Measurements from ENCODE around the gene MTCH2.

DNA sequence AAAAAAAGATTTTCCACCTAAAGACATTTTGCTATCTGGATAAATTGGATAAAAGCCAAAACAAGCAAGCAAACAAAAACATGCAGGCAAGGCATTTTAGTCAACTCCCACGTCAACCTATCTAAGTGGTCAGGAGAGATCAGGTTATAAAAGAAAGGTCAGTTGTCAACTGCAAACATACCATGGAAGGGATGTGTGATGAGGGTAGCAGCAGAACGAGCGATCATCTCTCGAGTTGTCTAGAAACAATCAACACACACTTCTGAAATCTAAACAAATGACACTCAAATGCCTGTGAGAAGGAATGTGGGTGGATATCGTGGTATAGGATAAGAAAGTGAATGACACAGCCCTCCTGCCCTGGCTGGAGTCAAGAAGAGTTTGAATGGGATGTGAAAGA, 10.9 kb downstream of the MTCH2 start:
- TF ChIP-seq, protein P1, sequence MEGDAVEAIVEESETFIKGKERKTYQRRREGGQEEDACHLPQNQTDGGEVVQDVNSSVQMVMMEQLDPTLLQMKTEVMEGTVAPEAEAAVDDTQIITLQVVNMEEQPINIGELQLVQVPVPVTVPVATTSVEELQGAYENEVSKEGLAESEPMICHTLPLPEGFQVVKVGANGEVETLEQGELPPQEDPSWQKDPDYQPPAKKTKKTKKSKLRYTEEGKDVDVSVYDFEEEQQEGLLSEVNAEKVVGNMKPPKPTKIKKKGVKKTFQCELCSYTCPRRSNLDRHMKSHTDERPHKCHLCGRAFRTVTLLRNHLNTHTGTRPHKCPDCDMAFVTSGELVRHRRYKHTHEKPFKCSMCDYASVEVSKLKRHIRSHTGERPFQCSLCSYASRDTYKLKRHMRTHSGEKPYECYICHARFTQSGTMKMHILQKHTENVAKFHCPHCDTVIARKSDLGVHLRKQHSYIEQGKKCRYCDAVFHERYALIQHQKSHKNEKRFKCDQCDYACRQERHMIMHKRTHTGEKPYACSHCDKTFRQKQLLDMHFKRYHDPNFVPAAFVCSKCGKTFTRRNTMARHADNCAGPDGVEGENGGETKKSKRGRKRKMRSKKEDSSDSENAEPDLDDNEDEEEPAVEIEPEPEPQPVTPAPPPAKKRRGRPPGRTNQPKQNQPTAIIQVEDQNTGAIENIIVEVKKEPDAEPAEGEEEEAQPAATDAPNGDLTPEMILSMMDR (IDR thresholded peaks at IDR 0.05): no peak
- TF ChIP-seq POLR2AphosphoS5 (IDR thresholded peaks at IDR 0.05) (no peak), POLR2A (IDR thresholded peaks at IDR 0.05) (no peak)
